Measurements from ENCODE around the gene DNMBP.

- TF ChIP-seq POLR2A (IDR thresholded peaks at IDR 0.05; ENCODE audit: low read length) (no peak), GATA1 (IDR thresholded peaks at IDR 0.05; ENCODE audit: low read depth, low read length) (no peak)
Observed at GRCh38 chr10:99979066-99979685, 30.6 kb downstream of the DNMBP start.
